ENCODE data around the gene LARP4.

DNA sequence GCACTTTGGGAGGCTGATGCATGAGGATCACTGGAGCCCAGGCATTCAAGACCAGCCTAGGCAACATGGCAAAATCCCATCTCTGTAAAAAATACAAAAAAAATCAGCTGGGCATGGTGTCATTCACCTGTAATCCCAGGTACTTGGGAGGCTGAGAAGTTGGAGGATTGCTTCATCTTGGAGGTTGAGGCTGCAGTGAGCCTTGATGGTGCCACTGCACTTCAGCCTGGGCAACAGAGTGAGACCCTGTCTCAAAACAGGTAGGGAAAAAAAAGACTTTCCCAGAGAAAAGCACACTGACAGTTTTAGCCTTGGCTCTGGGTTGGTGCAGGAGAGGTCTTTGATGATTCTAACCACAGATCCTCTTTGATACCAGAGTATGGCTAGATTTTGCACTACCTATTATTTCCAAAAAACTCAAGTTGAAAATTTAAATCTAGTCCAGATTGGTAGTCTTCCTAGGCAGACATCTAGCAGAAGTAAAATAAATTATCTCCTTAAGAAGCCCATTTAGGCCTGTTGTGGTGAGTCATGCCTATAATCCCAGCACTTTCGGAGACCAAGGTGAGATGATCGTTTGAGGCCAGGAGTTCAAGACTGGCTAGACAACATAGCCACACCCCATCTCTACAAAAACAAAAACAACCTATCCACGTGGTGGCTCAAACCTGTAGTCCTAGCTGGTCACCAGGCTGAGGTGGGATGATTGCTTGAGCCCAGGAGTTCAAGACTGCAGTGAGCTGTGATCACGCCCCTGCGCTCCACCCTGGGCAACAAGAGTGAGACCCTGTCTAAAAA, 18.6 kb downstream of the LARP4 start:
- TF ChIP-seq CTCF (IDR thresholded peaks at IDR 0.05; ENCODE audit: low read depth, low read length, poor library complexity, severe bottlenecking): no peak
- TF ChIP-seq EZH2phosphoT487 (IDR thresholded peaks at IDR 0.05; ENCODE audit: borderline replicate concordance, low read length): no peak

Measured in DOHH2 (cell line).